Caco-2 (cell line): Measurements from ENCODE around the gene RPL37A. TPM values are rescaled to one million over a fixed set of nuclear protein-coding genes. Genes with fewer than 3 reads are reported as not detected.

Source experiments
- BruUV-seq: library from RNA; stranded (reverse); fragments of 400-500 nt; replicated peaks from 2 replicates; lab custom pipeline; 2021; lab: Mats Ljungman, UMichigan
- CTCF ChIA-PET: fragments of 300-600 bp; sonication (Branson Sonifier 250); formaldehyde crosslinking; loops from one replicate; lab custom pipeline; 2022; ENCODE audit warnings: antibody characterized with exemption; lab: Charles Lee
- POLR2A ChIA-PET: fragments of 300-600 bp; sonication (Branson Sonifier 250); formaldehyde crosslinking; loops from one replicate; lab custom pipeline; 2022; ENCODE audit warnings: antibody characterized with exemption; lab: Charles Lee
- DNase-seq, 2 experiments: peaks; one replicate each; pipeline versions ENCODE4 v3.0.0 to v3.0.0-alpha.2; 2020 to 2022
- H3K27me3 ChIP-seq: replicated peaks from 2 replicates; pipeline ENCODE4 v1.6.0; 2011; ENCODE audit warnings: low read length; ENCODE audit not compliant: control insufficient read depth, insufficient read depth
- H3K36me3 ChIP-seq: 2 replicates; pipeline ENCODE4 v1.5.1; 2011; ENCODE audit warnings: low read length; ENCODE audit not compliant: control insufficient read depth, insufficient read depth
- H3K4me1 ChIP-seq: fragments of 250-450 bp; sonication (Bioruptor Pico); 2 replicates; pipeline ENCODE4 v1.5.1; 2020; ENCODE audit warnings: mild to moderate bottlenecking
- H3K4me3 ChIP-seq: 2 replicates; pipeline ENCODE4 v1.5.1; 2011; ENCODE audit warnings: low read depth, mild to moderate bottlenecking, control low read depth, low read length
- H3K9me3 ChIP-seq: fragments of 250-450 bp; sonication (Bioruptor Pico); 2 replicates; pipeline ENCODE4 v1.5.1; 2020; ENCODE audit warnings: mild to moderate bottlenecking, moderate library complexity
- H3K27ac Mint-ChIP-seq: one replicate; pipeline ENCODE4 v1.8.0; 2022; ENCODE audit warnings: mixed read lengths; ENCODE audit not compliant: unreplicated experiment
- H3K27me3 Mint-ChIP-seq: one replicate; pipeline ENCODE4 v1.8.0; 2022; ENCODE audit warnings: mixed read lengths; ENCODE audit not compliant: insufficient read depth, unreplicated experiment
- H3K36me3 Mint-ChIP-seq: one replicate; pipeline ENCODE4 v1.8.0; 2022; ENCODE audit warnings: mild to moderate bottlenecking, mixed read lengths; ENCODE audit not compliant: insufficient read depth, unreplicated experiment
- H3K4me1 Mint-ChIP-seq: one replicate; pipeline ENCODE4 v1.8.0; 2022; ENCODE audit warnings: low read depth, mixed read lengths; ENCODE audit not compliant: unreplicated experiment
- H3K4me3 Mint-ChIP-seq: one replicate; pipeline ENCODE4 v1.8.0; 2022; ENCODE audit warnings: mild to moderate bottlenecking, moderate library complexity, mixed read lengths; ENCODE audit not compliant: unreplicated experiment
- H3K9me3 Mint-ChIP-seq: one replicate; pipeline ENCODE4 v1.8.0; 2022; ENCODE audit warnings: mixed read lengths; ENCODE audit not compliant: unreplicated experiment
- intact Hi-C: fragments of 100-400 bp; cut with micrococcal nuclease; formaldehyde crosslinking; loops from one replicate; pipeline ENCODE4 v1.10.0; 2022; ENCODE audit not compliant: unreplicated experiment
- total RNA-seq: library from RNA; stranded (reverse); gene quantifications from 2 replicates; pipeline ENCODE4 v1.2.3, GENCODE V29; 2022
- TF ChIP-seq, protein P1 (sequence below), 2 experiments: fragments of 200-600 bp in 1 of 2; IDR thresholded peaks; 1 replicate in 1 of 2; 2 replicates in 1 of 2; pipeline versions ENCODE4 v1.5.1 to v1.8.0; 2011 to 2022; ENCODE audit warnings: antibody characterized with exemption in 1 of 2, control low read depth in 1 of 2, inconsistent platforms in 1 of 2, low read depth in 1 of 2, low read length in 1 of 2, mild to moderate bottlenecking in 1 of 2, moderate library complexity in 1 of 2; ENCODE audit not compliant: insufficient read depth in 1 of 2, severe bottlenecking in 1 of 2, unreplicated experiment in 1 of 2

The RPL37A gene
- total RNA-seq, 1 experiment from 2014 or later: 2,873 TPM

DNA sequence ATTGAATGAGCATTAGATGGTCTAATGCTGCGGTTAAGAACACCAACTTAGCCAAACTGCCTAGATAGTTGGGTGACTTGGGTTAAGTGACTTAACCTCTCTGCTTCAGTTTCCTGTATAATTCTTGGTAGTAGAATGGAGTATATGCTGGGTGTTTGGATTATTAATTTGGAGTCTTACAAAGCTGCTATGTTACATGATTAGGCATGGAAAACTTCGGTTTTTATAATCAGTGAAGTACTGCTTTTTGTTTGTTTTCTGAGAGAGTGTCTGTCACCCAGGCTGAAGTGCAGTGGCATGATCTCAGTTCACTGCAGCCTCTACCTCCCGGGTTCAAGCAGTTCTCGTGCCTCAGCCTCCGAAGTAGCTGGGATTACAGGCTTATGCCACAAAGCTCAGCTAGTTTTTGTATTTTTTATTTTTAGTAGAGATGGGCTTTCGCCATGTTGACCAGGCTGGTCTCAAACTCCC lies 4.5 kb downstream of the RPL37A start:
- H3K36me3 ChIP-seq: peaks cover 12% of the 10 kb centered on the region
- TF ChIP-seq, protein P1, sequence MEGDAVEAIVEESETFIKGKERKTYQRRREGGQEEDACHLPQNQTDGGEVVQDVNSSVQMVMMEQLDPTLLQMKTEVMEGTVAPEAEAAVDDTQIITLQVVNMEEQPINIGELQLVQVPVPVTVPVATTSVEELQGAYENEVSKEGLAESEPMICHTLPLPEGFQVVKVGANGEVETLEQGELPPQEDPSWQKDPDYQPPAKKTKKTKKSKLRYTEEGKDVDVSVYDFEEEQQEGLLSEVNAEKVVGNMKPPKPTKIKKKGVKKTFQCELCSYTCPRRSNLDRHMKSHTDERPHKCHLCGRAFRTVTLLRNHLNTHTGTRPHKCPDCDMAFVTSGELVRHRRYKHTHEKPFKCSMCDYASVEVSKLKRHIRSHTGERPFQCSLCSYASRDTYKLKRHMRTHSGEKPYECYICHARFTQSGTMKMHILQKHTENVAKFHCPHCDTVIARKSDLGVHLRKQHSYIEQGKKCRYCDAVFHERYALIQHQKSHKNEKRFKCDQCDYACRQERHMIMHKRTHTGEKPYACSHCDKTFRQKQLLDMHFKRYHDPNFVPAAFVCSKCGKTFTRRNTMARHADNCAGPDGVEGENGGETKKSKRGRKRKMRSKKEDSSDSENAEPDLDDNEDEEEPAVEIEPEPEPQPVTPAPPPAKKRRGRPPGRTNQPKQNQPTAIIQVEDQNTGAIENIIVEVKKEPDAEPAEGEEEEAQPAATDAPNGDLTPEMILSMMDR (IDR thresholded peaks at IDR 0.05; ENCODE audit: insufficient read depth in 1 of 2, low read depth in 1 of 2, low read length in 1 of 2, severe bottlenecking in 1 of 2, unreplicated experiment in 1 of 2): no peak
- H3K4me1 Mint-ChIP-seq: peaks cover 23% of the 10 kb centered on the region
- no peak overlapping the region for H3K4me3 Mint-ChIP-seq
- H3K27me3 Mint-ChIP-seq: no peaks in the 10 kb centered on the region
- ChIA-PET CTCF (no interaction called here), POLR2A (no interaction called here)
- H3K27me3 ChIP-seq: no peaks in the 10 kb centered on the region
- no TSS peak for BruUV-seq
- H3K36me3 Mint-ChIP-seq: peaks cover 100% of the 10 kb centered on the region
- H3K9me3 Mint-ChIP-seq: no peaks in the 10 kb centered on the region
- no peak overlapping the region for H3K27ac Mint-ChIP-seq
- intact Hi-C loops: no loop called here
- H3K4me3 ChIP-seq: no peak overlapping the region
- DNase-seq: no peak
- no peaks in the 10 kb centered on the region for H3K9me3 ChIP-seq
- peaks cover 15% of the 10 kb centered on the region; the same call in 1 of the 2 replicates for H3K4me1 ChIP-seq

GRCh38 chr2:216503697-216504375 lies 5.2 kb downstream of the RPL37A start:
- CTCF ChIA-PET: no interaction called here
- peaks cover 95% of the 10 kb centered on the region for H3K36me3 Mint-ChIP-seq
- H3K27me3 Mint-ChIP-seq: no peaks in the 10 kb centered on the region

GRCh38 chr2:216504376-216504762 lies 5.7 kb downstream of the RPL37A start:
- Mint-ChIP-seq H3K4me3 (no peak overlapping the region), H3K27ac (no peak overlapping the region), H3K9me3 (no peaks in the 10 kb centered on the region), H3K36me3 (peaks cover 90% of the 10 kb centered on the region), H3K4me1 (peaks cover 24% of the 10 kb centered on the region), H3K27me3 (no peaks in the 10 kb centered on the region)
- no peak for DNase-seq
- CTCF ChIA-PET: no interaction called here
- TF ChIP-seq, protein P1 (IDR thresholded peaks at IDR 0.05; ENCODE audit: insufficient read depth in 1 of 2, low read depth in 1 of 2, low read length in 1 of 2, severe bottlenecking in 1 of 2, unreplicated experiment in 1 of 2): no peak
- BruUV-seq: no TSS peak
- POLR2A ChIA-PET: interaction anchor here (0.7 kb wide), 1 partner anchor 835 kb away, joined by 4 read pairs; no protein-coding TSS in a partner anchor
- intact Hi-C loops: no loop called here
- H3K4me3 ChIP-seq: no peak overlapping the region
- peaks cover 12% of the 10 kb centered on the region for H3K36me3 ChIP-seq
- H3K9me3 ChIP-seq: no peaks in the 10 kb centered on the region
- H3K4me1 ChIP-seq: peaks cover 15% of the 10 kb centered on the region; the same call in 1 of the 2 replicates
- no peaks in the 10 kb centered on the region for H3K27me3 ChIP-seq

More at GRCh38 chr2:216503697-216504375, 5.2 kb downstream of the RPL37A start:
- peaks cover 12% of the 10 kb centered on the region for H3K36me3 ChIP-seq
- Mint-ChIP-seq H3K4me3 (no peak overlapping the region), H3K9me3 (no peaks in the 10 kb centered on the region), H3K4me1 (peaks cover 24% of the 10 kb centered on the region), H3K27ac (no peak overlapping the region)
- POLR2A ChIA-PET: no interaction called here
- no peak for DNase-seq
- H3K4me3 ChIP-seq: no peak overlapping the region
- no TSS peak for BruUV-seq
- H3K27me3 ChIP-seq: no peaks in the 10 kb centered on the region
- TF ChIP-seq, protein P1 (IDR thresholded peaks at IDR 0.05; ENCODE audit: insufficient read depth in 1 of 2, low read depth in 1 of 2, low read length in 1 of 2, severe bottlenecking in 1 of 2, unreplicated experiment in 1 of 2): no peak
- intact Hi-C loops: no loop called here
- no peaks in the 10 kb centered on the region for H3K9me3 ChIP-seq
- peaks cover 15% of the 10 kb centered on the region; the same call in 1 of the 2 replicates for H3K4me1 ChIP-seq
